Duodenal mucosa (tissue), 2 donors: ENCODE results near the gene ZIC4.

ENCODE experiments used
- H3K27ac ChIP-seq: one replicate; pipeline ENCODE4 v1.7.0; 2013; ENCODE audit warnings: low read depth, low read length
- H3K27me3 ChIP-seq, 2 donors: one replicate each; pipeline ENCODE4 v1.7.0; 2013; ENCODE audit warnings: low read length in 2 of 2, control low read depth in 1 of 2; ENCODE audit not compliant: insufficient read depth in 2 of 2, control insufficient read depth in 1 of 2
- H3K36me3 ChIP-seq, 2 donors: one replicate each; pipeline ENCODE4 v1.7.0; 2013; ENCODE audit warnings: low read length in 2 of 2, control low read depth in 1 of 2; ENCODE audit not compliant: insufficient read depth in 2 of 2, control insufficient read depth in 1 of 2
- H3K4me1 ChIP-seq, 2 donors: one replicate each; pipeline ENCODE4 v1.7.0; 2013; ENCODE audit warnings: low read length in 2 of 2, control low read depth in 1 of 2; ENCODE audit not compliant: insufficient read depth in 2 of 2, control insufficient read depth in 1 of 2
- H3K4me3 ChIP-seq, 2 donors: one replicate each; pipeline ENCODE4 v1.7.0; 2013; ENCODE audit warnings: low read length in 2 of 2, low read depth in 1 of 2
- H3K9ac ChIP-seq, 2 donors: one replicate each; pipeline ENCODE4 v1.7.0; 2013; ENCODE audit warnings: low read length in 2 of 2, low read depth in 1 of 2
- H3K9me3 ChIP-seq, 2 donors: one replicate each; pipeline ENCODE4 v1.7.0; 2013; ENCODE audit warnings: low read length in 2 of 2, control low read depth in 1 of 2; ENCODE audit not compliant: control insufficient read depth in 1 of 2

Gene ZIC4

GRCh38 chr3:147390589-147391569 is 15.5 kb downstream of the ZIC4 start:
- H3K27ac ChIP-seq, result no peak overlapping the region
- H3K9me3 ChIP-seq, result peaks cover 0 to 3% of the 10 kb centered on the region in 2 donors
- H3K36me3 ChIP-seq, result no peaks in the 10 kb centered on the region
- H3K9ac ChIP-seq, result no peak overlapping the region
- peaks cover 54 to 97% of the 10 kb centered on the region in 2 donors for H3K27me3 ChIP-seq
- no peak overlapping the region for H3K4me3 ChIP-seq
- peaks cover 0 to 6% of the 10 kb centered on the region in 2 donors for H3K4me1 ChIP-seq

DNA sequence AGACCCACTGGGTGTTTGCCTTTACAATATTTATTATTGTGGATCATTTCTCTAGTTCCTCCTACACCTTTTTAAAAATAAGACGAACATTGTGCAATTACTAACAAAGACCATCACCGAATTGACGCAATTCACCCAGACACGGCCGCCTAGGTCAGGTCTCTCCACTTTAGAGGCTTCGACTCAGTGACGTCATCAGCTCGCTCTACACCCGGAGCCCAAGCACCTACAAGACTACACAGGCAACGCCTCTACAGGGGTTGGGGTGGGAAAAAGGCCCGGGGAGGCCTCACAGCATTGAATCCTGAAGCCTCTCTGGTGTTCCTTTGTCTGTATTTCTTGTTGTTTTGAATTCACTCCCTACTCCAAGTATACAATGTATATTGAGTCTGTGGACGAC is 16.6 kb downstream of the ZIC4 start:
- H3K36me3 ChIP-seq, result no peaks in the 10 kb centered on the region
- peaks cover 56 to 95% of the 10 kb centered on the region in 2 donors for H3K27me3 ChIP-seq
- peaks cover 0 to 3% of the 10 kb centered on the region in 2 donors for H3K9me3 ChIP-seq
- no peak overlapping the region for H3K27ac ChIP-seq
- no peak overlapping the region for H3K4me3 ChIP-seq
- peaks cover 0 to 6% of the 10 kb centered on the region in 2 donors for H3K4me1 ChIP-seq
- no peak overlapping the region for H3K9ac ChIP-seq

DNA sequence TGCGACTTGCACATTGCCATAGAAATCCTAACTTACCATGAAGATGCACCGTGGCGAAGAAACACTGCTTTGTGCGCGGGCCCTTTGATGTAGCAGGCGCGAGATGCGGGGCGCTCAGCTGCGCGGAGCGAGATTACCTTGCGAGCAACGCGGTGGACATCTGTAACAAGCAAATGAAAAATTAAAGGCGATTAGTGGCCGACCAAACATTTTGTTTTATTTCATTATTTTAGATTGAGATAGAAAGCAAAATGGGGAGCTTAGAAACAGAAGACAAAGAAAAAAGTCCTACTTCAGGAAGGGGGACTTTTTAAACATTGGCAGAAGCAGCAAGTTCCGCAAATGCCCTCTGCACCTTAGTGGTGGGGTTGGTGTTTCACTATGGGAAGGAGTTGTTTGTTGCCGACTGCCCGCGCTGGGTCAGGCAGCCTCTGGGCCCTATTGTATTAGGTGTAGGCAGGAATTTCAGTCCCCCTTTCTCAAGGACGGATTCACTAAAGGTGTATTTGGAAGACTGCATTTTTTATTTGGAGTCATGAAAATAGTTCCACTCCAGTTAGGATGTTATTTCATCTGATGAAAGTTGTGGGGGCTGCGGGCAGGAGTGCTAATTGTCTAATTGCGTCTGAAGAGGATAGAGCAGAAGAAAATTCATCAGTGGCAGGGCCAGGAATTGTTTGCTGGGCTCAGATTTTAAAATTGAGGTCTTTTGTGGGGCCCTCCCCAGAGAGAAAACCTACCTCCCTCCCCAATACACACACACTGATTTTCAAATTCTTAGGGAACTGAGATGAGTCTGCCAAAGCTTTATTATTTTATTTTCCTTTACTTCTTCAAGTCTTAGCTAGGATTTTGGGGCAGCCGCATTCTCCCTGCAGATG is 17.4 kb downstream of the ZIC4 start:
- Histone ChIP-seq H3K9me3 (peaks cover 0 to 3% of the 10 kb centered on the region in 2 donors), H3K4me3 (no peak overlapping the region), H3K36me3 (no peaks in the 10 kb centered on the region), H3K9ac (no peak overlapping the region), H3K4me1 (peaks cover 0 to 6% of the 10 kb centered on the region in 2 donors), H3K27me3 (peaks cover 56 to 95% of the 10 kb centered on the region in 2 donors), H3K27ac (no peak overlapping the region)

DNA sequence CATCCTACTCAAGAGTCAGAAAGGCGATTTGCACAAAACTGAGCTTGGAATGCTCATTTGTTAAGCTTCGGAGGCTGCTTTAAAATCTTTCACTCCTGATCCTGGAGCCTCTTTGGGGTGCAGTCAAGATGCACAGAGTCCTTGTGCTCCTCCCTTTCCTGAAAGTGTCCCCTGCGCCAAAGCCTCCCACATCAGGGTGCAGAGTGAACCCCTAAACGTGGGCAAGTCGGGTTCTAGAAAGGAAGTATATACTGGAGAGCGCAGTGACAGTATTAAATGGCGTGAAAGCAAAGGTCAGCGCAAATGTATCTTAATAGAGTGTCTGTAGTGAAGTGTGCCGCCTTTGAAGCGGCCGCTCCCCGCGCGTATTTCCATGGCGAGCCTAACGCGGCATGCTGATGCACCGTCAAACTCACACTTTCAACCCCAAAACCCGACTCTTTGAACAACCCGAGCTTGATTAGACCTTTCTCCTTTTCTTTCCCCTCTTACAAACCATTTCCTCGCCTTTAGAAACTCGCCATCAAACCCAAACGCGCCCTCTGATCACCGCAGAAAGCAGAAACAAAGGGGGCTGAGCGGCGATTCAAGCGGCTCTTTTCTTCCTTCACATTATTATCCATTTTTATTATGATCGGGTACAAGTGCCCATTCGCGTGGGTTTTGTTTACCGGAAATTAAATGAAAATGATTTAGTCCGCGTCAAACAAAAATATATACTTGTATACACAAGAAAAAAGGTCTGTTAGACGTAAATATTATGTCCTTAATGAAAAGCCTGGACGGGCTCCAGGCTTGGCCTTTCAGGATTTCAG is 18.3 kb downstream of the ZIC4 start:
- no peak overlapping the region for H3K9ac ChIP-seq
- no peaks in the 10 kb centered on the region for H3K36me3 ChIP-seq
- H3K4me3 ChIP-seq, result no peak overlapping the region
- H3K9me3 ChIP-seq, result peaks cover 0 to 3% of the 10 kb centered on the region in 2 donors
- H3K27ac ChIP-seq, result no peak overlapping the region
- H3K4me1 ChIP-seq, result peaks cover 0 to 6% of the 10 kb centered on the region in 2 donors
- peaks cover 53 to 96% of the 10 kb centered on the region in 2 donors for H3K27me3 ChIP-seq

DNA sequence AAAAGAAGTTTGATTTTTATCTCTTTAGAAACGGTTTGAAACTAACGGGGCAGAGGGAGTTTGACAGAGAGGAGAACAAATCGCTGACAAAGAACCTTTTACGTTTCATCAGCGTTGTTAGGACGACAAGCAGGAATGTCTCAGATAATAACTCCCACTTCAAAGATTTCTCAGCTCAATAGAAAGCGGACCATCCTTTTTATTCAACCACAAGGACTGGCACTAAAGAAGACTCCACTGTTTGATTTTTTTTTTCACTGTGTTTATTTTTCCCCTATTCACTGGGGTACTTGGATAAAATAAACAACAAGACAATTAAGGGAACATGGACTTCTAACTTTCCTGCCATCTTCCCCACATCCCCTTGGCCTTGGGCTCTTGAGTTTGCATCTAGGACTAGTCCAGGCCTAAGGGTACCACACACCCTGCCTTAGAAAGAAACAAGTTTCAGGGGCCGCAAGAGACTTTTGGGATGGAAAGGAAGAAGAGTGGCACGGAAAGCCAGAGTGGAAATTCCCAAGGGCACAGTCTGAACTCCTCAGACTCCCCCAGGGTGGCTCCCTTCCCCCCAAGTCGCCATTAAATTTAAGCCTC is 19.0 kb downstream of the ZIC4 start:
- Histone ChIP-seq H3K9me3 (peaks cover 0 to 3% of the 10 kb centered on the region in 2 donors), H3K36me3 (no peaks in the 10 kb centered on the region), H3K27me3 (peaks cover 51 to 95% of the 10 kb centered on the region in 2 donors), H3K27ac (no peak overlapping the region), H3K4me3 (no peak overlapping the region), H3K4me1 (peaks cover 0 to 4% of the 10 kb centered on the region in 2 donors), H3K9ac (no peak overlapping the region)

GRCh38 chr3:147385059-147386012 is 21.0 kb downstream of the ZIC4 start:
- H3K4me3 ChIP-seq, result no peak overlapping the region
- H3K36me3 ChIP-seq, result no peaks in the 10 kb centered on the region
- peaks cover 43 to 95% of the 10 kb centered on the region in 2 donors for H3K27me3 ChIP-seq
- H3K9me3 ChIP-seq, result no peaks in the 10 kb centered on the region
- no peak overlapping the region for H3K27ac ChIP-seq
- no peak overlapping the region for H3K9ac ChIP-seq
- H3K4me1 ChIP-seq, result no peaks in the 10 kb centered on the region

DNA sequence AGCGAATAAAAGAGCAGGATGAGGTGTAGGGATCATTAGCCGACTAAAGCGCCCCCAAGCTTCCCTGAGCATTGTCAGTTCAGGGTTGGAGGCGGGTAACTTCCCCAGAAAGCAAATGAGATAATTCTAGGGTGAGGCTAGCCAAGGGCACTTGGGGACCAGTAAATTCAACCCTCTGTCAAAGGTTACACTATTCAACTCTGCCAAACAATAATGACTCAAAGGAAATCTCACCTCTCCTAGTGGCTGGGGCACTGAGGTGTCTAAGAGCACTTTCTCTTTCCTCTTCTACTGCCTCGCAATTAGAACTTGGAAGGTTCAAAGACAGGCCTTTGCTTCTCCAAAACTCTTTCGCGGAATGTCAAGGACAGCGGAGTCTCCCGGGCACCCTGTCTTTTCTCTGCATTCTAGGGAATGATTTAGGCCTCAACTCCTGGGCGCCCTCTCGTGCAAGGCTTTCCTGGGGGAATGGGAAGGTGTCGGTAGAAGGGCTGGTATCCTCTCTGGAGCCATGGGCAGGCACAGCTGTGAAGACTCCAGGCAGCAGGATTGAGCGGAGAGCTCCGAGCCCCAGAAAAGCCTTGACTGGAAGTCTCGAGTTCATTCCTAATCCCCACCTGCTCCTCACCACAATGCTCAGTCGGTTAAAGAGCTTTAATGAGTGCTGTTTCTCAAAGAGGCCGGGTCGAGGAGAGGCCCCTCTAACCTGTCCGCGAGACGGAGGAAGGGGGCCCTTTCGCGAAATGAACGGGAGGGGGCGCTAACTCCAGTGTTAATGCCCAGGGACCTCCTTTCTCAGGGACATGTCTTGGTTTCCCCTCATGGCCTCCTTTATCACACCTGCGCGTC is 21.9 kb downstream of the ZIC4 start:
- Histone ChIP-seq H3K4me3 (no peak overlapping the region), H3K36me3 (no peaks in the 10 kb centered on the region), H3K27ac (no peak overlapping the region), H3K9me3 (no peaks in the 10 kb centered on the region), H3K4me1 (no peaks in the 10 kb centered on the region), H3K9ac (no peak overlapping the region), H3K27me3 (peaks cover 52 to 94% of the 10 kb centered on the region in 2 donors)

DNA sequence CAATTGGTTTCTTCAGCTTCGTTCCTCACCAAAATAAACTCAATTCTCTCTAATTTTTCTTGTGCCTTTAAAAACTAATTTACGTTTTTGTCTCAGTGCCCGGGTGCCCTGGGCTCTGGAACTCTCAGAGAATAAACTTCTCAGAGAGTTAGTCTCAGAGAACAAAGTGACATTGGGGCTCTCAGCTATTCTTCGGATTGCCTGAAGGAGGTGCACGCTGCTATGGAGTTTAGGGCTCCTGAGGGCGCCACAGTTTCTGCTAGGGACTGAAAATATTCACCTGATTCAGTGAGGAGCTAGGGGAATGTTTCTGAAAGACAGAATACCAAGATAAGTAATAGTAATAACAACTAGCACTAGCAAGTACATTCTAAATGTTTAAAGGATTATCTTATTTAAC is 22.7 kb downstream of the ZIC4 start:
- Histone ChIP-seq H3K27ac (no peak overlapping the region), H3K4me1 (no peaks in the 10 kb centered on the region), H3K36me3 (no peaks in the 10 kb centered on the region), H3K9ac (no peak overlapping the region), H3K27me3 (peaks cover 57 to 94% of the 10 kb centered on the region in 2 donors), H3K4me3 (no peak overlapping the region), H3K9me3 (no peaks in the 10 kb centered on the region)
